Stimulated activated CD8-positive, alpha-beta memory T cell treated with anti-CD3 and anti-CD28 coated beads, Interleukin-15, amount 100 ng/mL, for 4 hours (primary cell): Measurements from ENCODE around the gene EEFSEC.

Source experiments
- DNase-seq, 2 donors: peaks; one replicate each; pipeline ENCODE4 v3.0.0-alpha.2; 2020; ENCODE audit warnings: low read depth in 2 of 2

The EEFSEC gene

DNA sequence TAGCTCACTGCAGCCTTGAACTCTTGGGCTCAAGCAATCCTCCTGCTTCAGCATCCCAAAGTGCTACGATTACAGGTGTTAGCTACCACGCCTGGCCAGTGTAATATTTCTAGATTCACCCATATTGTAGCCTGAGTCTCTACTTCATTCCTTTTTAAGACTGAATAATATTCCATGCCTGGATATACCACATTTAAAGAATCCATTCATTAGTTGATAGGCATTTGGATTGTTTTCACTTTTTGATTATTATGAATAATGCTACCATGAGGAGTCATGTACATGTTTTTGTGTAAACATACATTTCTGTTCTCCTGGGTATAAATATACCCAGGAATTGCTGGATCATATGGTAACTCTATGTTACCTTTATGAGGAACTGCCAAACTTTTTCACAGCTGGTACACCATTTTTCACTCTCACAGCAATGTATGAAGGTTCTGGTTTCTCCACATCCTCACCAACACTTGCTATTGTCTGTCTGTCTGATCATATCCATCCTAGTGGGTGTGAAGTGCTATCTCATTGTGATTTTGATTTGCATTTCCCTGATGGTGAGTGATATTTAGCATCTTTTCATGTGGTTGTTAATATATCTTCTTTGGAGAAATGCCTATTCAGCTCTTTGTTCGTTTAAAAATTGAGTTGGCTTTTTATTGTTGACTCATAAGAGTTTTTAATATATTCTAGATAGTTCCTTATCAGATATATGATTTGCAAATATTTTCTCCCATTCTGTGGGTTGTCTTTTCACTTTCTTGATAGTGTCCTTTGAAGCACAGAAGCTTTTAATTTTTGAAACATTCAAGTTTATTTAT is 32.6 kb downstream of the EEFSEC start:
- no peak for DNase-seq

DNA sequence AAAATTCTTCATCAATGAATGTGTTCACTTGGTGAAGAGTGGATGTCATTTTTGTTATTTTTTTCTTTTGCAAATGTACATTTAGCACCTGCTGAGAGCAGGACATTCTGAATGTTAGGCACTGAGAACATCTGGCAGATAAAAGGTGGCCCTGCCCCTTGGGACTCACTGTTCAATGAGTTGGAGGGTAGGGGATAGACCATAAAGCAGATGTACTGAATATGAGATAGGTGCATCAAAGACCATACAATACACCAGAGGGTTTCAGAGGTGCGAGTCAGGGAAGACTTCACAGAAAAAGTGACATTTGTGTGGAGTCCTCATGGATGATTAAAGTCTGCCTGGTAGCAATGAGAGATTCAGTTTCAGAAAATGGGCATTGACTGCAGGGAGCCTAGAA is 34.2 kb downstream of the EEFSEC start:
- DNase-seq: no peak

DNA sequence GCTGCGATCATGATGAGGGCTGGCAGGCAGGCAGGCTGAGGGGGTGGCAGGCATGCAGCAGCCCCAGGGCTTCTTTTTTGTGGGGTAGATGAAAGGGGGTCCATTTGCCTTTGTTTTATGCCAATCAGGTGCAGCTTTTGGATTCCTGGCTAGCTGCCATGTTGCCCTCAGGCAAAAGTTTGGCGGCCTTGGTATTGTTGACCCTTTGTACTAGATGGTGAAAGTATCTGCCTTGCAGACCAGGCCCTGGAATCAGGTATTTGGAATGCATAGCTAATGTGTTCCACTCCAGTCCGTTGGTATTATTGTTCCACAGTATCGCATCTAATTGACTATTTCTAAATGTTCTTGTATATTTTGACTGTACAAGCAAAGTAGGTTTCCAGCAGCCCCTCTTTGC is 35.0 kb downstream of the EEFSEC start:
- DNase-seq: no peak

DNA sequence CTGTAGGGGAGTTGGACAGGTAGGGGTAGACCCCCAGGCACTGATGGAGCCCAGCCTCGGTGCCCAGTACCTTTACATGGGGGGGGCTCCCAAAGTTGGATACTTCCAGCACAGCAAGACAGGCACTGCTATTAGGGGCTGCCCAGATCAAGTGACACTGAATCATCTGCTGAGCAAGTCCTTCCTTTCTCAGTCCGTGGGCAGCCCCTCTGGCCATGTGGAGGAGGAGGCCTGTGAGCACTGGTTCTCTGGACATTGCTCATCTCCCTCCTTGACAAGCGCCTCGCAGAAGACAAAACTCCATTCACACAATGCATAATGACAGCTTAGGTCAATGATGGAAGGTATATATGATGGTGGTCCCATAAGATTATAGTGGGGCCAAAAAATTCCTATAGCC is 35.7 kb downstream of the EEFSEC start:
- DNase-seq: no peak

DNA sequence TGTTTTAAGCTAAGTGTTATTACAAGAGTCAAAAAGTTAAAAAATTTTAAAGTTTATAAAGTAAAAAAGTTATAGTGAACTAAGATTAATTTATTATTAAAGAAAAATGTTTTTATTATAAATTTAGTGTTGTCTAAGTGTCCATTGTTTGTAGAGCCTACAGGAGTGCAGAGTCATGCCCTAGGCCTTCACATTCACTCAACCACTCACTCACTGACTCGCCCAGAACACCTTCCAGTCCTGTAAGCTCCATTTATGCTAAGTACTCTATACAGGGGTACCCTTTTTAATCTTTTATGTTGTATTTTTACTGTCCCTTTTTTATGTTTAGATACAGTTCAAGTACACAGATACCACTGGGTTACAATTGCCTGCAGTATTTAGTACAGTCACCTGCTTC is 37.2 kb downstream of the EEFSEC start:
- no peak for DNase-seq

DNA sequence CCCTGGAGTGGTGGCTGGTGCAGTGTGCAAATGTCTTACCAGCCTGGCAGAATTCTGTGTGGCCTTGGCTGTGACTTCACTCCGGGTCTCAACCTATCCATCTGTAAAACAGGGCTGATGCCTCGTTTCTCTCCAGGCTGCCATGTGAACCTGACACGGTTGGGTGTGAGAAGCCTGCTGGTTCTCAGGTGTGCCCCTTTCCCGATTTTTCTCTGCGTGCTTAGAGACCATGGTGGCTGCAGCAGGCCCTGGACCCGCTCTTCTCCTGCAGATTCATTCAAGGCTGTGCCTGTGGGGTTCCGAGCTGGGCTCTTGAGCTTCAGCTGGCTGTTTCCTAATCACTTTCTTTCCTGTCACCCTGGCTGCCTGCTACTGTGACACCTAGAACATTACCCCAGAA is 38.9 kb downstream of the EEFSEC start:
- DNase-seq: no peak

DNA sequence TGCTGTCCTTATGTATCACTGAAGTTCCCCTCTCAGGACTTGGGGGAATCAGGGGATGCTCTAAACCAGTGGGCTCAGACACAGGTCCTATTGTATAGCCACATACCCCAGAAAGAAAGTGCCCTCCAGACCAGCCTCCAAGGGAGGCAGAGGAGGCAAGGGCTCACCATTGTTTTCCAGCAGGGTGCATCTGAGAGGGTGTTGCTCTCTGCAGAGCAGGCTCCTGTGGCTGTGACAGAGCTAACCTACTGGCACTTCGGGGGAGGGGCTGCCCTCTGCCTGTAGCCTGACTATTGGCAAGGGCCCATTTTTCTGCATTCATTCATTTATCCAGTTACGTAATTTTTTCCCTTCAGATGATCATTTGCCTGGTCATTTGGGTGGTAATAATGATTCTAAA is 39.9 kb downstream of the EEFSEC start:
- DNase-seq: no peak

DNA sequence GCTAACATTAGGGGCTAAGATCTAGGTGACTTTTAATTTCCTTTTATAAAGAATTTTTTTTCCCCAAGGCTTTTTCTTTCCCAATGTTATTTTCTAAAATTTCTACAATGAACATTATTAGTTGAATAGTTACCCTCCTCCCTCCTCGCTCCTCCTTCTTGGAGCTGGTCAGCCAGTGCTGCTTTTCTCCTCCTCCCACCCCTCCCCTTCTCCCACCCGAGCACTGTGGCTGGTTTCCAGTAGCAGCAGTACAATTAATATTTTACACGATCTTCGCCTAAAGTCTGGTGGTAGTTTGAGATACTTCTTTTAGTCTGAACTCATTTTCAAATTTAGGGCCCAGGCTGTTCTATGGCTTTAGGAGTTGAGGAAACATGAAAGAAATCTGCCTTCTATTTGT is 41.6 kb downstream of the EEFSEC start:
- no peak for DNase-seq

DNA sequence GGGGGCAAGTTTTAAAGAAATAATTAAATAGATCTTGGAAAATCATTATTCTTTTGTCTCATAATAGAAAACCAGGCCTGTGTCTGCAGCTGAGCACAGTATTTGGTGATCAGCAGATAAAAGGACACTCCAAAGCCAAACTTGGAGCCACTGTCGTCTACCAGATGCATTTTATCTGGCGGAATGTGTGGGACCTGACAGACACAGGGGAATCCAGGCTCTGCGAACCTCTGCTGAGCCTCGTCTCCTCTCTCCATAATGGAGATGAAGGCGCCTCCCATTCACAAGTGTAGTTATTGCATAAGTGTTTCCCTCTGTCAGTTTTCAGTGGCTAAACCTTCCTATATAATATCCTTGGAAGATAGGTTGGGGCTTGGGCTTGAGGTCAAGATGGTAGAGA is 42.1 kb downstream of the EEFSEC start:
- DNase-seq: no peak

DNA sequence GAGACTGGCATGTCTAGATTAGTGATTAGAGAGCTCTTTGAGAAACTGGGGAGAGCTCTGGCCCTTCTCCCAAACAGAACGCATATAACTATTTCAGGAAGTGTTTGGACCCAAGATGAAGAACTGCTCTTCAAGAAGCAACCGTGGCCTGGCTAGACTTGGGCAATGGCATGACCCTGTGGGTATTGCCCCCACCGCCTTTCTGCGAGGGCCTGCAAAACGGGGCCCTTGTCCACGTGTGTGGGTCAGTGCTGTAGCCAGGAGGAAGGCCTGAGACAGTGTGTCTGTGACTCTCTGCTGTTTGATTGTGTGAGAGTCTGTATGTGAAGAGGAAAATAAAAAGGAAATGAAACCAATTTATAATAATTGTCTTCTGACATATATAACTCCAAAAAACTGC is 42.5 kb downstream of the EEFSEC start:
- no peak for DNase-seq

DNA sequence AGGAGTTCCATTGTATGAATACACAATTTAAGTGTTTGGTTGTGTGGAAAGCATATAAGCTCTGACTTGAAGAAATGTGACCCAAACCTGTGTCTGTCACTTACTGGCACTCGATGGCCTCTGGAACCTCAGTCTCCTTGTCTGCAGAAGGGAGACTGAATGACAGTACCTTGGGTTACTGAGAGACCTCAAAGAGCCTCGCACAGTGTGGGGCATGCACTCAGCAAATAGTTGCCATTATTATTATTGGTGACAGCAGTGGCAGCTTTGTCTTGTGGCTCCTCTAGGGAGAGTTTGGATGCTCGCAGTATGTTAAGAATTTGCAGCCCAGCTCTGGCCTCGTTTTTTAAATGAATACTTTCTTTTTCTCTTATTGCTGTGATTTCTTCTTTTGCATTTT is 43.4 kb downstream of the EEFSEC start:
- no peak for DNase-seq

DNA sequence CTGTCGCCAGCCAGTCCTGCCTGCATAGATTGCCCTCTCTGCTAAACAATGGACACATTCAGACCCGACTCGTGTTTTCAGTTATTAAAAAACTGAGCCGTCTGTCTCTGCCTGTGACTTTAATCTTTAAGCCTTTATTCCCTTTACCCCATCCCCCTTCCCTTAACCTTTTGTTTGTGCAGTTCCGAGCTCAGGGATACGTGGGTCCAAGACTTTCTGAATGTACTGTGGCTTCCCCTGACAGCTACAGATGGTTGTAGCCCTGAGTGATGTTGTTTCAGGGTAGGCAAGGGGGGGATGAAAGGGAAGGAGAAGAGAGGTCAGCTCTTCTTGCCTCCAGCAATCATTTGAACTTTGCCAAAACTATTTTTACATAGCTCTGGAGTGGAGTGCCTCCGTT is 44.6 kb downstream of the EEFSEC start:
- DNase-seq: no peak

DNA sequence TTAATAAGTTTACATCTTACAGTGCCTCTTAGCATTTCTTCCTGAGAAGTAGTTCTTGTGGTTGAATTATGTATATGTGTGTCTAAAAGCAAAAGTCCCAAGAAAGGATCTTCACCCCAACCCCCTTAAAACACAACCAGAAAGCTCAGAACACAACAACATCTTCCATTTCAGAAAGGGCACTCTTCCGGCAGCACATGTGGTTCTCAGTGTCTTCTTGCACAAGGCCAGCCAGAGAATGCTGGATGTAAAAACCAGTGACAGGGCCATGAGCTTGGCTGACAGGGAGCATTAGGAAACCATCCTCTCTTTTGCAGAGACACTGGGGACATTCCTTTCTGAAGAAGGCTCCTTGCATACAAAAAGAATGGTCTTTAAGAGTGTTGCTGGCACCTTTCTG is 45.0 kb downstream of the EEFSEC start:
- no peak for DNase-seq

DNA sequence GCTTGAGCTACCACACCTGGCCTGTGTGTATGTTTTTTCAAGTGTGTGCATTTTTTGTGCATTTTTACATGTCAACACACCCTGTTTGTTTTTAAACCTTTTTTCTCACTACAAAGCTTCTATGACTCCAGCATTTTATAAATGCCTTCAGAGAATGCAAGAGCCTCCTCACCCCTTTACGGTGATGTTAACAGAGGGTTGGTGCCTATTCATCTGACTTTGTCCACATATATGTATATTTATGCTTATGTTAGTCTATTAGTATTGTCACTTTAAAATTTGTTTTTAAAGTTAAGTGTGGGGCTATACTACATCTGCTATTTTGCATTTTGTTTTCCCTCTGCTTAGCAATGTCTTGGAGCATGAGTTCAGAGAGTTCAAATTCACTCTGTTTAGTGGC is 45.8 kb downstream of the EEFSEC start:
- no peak for DNase-seq

DNA sequence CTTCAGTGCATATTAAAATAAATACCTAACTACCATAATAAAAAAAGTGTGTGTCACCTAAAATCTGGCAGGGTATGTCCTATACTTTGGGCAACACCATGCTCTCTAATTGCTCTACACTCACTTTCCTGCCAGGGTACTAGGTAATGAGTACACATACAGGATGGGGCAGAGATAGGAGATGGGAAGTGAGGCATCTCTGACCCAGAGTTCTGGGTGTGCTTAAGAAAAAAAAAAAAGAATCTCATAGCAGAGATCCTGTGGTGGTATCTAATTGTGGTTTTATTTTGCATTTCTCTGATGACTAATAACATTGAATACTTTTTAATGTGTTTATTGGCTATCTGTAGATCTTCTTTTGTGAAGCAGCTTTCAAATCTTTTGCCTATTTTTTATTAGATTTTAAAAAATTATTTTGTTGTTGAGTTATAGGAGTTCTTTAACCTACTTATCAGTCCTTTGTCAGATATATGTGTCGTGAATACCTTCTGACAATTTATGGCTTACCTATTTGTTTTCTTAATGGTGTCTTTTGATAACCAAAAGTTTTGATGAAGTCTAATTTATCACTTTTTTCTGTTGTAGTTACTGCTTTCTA is 48.0 kb downstream of the EEFSEC start:
- DNase-seq: no peak

DNA sequence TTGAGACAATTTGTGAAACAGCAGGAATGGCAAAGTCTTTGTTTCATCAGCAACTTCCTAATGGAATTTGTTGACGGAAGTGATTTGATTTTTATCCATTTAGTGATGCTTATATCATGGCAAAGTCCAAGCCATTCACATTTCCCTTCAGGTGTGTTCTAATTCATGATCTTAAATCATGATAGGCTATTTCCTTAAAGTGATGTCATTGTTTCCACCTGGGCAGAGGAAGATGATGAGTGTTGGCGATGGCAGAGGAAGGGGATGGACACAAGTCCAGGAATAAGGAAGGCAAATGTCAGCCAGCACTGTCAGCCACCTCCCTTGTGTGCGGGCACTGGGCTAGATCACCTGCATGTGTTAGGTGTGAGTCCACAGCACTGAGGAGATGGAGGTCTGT is 49.9 kb downstream of the EEFSEC start:
- no peak for DNase-seq

DNA sequence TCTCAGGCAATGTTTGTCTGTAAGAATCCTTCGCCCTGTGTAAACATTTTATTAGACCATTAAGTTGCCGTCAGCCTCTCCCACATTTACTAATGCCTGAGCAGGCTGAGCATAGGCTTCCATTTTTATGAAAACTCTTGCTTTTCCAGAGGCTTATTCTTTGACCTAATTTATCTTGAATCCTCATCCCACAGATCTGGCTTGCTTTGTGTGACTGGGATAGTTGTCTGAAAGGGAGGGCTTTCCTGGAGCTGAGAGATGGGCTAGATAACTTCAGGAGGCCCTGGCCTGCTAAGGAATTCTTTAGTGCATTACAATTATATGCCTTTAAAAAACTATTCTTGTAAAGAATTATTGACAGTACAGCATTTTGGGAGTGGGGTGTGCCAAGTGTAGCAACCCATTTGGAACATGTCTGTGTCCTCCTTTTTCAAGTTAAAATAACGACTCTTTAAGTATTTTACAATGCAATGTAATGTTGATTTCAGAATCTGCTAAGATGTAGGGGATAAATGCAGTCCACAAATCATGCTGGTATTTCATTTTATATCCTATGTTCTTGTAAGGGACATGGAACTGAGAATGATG is 52.4 kb downstream of the EEFSEC start:
- DNase-seq: no peak

DNA sequence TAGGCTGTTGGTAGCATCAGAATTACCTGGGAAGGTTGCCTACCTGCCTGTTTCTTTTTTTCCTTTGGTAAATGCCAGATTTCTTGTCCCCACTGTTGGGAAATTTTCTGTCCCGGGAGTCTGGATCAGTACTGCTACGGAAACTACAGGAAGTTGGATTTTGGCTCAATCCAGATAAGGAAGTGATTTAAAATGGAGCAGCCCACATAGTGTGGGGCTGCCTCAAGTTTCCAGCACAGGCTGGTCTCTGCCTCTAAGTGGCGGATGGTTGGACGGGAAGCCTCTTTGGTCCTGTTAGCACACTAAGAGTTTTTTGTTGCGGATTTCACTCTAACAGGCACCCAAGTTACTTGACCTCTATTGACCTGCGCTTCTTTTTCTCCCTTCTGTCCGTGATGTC is 54.7 kb downstream of the EEFSEC start:
- DNase-seq: no peak

DNA sequence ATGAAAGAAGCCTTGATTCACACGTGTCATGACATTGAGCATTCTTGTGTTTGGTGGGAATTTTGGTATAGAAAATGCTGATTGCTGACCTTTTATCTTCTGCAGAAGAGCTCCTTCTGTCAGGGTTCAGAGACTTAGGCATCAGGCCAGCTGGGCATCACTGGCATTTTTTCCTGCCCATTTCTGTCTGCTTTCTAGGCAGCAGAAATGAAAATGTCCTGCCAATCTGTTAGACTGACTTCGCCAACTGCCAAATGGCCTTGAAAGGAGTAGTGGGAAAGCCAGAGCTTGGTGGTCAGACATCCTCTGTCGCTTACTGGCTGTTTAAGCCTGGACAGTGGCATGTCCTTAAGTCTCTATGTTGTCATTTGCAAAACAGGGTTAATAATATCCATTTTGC is 57.4 kb downstream of the EEFSEC start:
- DNase-seq: no peak

DNA sequence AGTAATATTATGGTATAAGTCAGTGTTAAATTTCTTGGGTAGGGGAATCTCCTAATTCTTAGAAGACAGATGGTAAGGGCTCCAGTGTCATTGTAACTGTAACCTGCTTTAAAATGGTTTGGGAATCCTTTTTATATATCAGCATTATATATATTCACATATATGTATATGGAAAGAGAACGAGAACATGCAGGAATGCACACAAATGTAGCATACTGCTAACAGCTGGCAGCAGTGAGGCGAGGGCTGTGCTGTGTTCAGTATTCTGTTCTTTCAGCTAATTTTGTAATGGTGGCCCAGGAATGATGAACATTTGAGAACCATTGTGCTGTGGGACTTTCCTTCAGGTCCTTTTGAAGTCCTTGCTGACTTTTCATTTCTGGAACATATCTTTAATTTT is 60.8 kb downstream of the EEFSEC start:
- no peak for DNase-seq

DNA sequence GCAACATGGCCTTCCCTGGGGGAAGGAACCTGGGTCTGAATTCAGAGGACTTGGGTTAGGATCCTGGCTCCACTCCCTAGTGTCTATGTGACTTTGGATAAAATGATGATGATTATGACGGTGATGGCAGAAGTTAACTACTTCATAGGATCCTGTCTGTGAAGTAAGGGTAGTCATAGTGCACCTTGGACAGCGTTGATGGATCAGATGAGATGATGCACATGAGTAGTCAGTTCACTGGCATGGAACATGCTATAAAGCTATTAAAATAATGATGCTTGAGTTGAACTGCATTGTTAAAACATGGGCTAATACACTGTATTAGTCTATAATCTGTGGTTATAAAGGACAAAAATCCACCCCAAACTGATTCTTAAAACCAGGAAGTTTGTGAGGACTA is 62.0 kb downstream of the EEFSEC start:
- no peak for DNase-seq

DNA sequence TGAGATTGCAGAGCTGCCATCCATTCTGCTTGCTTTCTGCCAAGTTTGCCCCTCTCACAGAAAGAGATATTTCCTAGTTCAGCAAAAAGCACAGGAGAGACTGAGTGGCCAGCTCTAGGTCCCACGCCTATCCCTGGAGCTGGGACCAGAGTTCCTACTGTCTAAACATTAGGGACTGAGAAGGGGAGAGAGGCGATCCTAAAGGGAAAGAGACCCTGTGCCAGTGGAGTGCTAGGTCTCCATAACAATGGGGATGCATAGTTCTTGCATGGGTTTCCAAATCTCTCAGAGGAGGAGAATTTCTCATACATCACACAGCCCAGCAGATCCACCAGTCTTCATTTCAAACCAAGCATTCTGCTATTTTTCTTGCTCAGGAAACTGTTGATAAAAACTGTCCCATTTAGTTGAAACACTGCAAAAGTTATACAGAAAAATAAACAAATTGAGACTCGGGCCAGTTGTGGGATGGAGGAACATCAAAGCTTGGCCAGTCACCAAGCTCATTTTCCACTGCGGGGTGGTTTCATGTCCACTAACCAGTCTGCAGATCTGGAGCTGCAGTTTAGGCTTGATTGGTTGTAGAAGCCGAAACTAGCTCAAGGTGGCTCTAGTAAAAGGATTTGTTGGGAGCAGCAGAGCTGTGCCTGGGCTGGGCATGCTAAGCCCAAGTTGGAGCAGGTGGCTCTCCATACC is 62.7 kb downstream of the EEFSEC start:
- no peak for DNase-seq
